ENCODE data around the gene SCAMP2.

DNA sequence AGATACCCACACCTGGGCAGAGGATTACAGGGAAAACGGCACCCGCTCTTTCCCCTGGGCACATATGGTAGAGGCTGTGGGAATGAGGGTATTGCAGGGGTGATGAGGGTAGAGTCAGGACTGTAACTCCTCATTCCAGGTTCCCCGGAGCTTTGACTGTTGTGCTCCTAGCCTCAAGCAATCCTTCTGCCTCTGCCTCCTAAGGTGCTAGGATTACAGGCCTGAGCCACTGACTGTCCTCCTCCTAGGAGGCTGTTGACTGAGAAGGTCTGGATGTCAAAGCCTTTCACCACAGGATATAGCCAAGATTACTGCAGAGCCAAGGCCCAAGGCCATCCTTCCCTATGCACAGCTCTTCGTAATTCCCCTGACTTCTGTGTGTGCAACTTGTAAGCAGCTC lies 15.6 kb upstream of the SCAMP2 start:
- TF ChIP-seq POLR2A (IDR thresholded peaks at IDR 0.05) (no peak), CTCF (IDR thresholded peaks at IDR 0.05) (no peak)
